B cell (primary cell): Measurements from ENCODE around the gene FAM107A.

Experiments
- CTCF ChIP-seq: fragments of 200-600 bp; IDR thresholded peaks from one replicate; pipeline ENCODE4 v1.8.0; 2022; ENCODE audit warnings: antibody characterized with exemption, mild to moderate bottlenecking
- EZH2 ChIP-seq: IDR thresholded peaks from 2 replicates; pipeline ENCODE4 v1.6.1; 2012; ENCODE audit warnings: borderline replicate concordance, low read depth, mild to moderate bottlenecking, moderate library complexity, low read length; ENCODE audit not compliant: insufficient read depth, poor library complexity, severe bottlenecking

DNA sequence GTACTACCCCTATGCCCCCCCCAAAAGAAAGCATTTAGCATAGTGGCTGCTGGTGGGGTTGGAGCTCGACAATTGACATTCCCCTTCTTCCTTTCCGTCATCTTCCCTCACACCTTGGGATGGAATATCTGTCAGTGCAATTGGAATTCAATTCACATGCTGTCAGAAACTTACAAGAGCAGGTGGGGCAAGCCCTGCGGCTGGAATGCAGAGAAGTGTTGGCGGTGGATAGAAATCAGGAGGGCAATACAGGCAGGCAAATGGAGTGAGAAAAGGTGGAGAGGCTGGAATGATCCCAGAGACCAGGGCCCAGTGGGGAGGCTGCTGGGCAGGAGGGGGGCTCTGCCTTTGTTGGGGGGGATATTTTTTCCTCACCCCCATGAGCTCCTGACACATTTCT, 45.2 kb upstream of the FAM107A start:
- no peak for TF ChIP-seq CTCF
- no peak for TF ChIP-seq EZH2
